ENCODE results near the gene NUDT19.

Gene NUDT19

DNA sequence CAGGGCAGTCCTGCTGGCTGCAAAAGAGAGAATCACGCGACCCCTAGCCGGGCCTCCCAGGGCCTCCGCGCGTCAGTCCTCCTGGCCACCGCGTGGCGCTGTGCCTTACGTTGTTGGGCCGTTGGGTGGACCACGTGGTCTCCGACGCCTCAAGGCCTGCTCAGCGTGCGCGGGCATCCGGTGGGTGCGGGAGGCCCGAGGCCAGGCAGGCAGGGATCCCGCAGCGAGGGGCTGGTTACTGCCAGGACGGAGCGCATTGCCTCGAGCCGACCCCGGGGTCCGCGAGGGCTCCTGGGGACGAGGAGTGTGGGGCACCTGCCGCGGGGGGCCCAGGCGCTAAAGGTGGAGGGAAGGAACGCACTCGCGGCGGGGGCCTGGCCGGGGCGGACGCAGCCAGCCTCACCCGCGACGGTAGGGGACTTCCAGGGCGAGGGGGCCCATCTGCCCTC is 28.0 kb downstream of the NUDT19 start, which contains the start of gene TDRD12:
TDRD12 (plus strand) TSS at position 157 of the 449 bp plus-strand sequence. CDS start 306 bp downstream, outside the sequence.
- peaks cover 2% of the 10 kb centered on the region; the same call in 1 of the 2 replicates for H3K36me3 ChIP-seq (ENCODE audit: control insufficient read depth, insufficient read depth, low read length)
- peak; percentile 17 for DNase-seq (ENCODE audit: extremely low read depth, insufficient read length)
- H3K27me3 ChIP-seq (replicated peaks; ENCODE audit: control insufficient read depth, insufficient read depth, low read length) = no peaks in the 10 kb centered on the region
- no peak within 1 kb of the TSS for H3K4me3 ChIP-seq (replicated peaks; ENCODE audit: low read depth, low read length)
- TF ChIP-seq CTCF (IDR thresholded peaks at IDR 0.05; ENCODE audit: insufficient read depth, low read length, poor library complexity, severe bottlenecking) = no peak

- H3K4me3 ChIP-seq (replicated peaks; ENCODE audit: low read depth, low read length) = no peak overlapping the region
- H3K27me3 ChIP-seq (replicated peaks; ENCODE audit: control insufficient read depth, insufficient read depth, low read length) = no peaks in the 10 kb centered on the region
- no peak for TF ChIP-seq CTCF (IDR thresholded peaks at IDR 0.05; ENCODE audit: insufficient read depth, low read length, poor library complexity, severe bottlenecking)
- no peak for DNase-seq (ENCODE audit: extremely low read depth, insufficient read length)
- H3K36me3 ChIP-seq (ENCODE audit: control insufficient read depth, insufficient read depth, low read length) = no peaks in the 10 kb centered on the region; the same call in 1 of the 2 replicates
These were observed 28.8 kb downstream of the NUDT19 start for GRCh38 chr19:32720216-32720935.

DNA sequence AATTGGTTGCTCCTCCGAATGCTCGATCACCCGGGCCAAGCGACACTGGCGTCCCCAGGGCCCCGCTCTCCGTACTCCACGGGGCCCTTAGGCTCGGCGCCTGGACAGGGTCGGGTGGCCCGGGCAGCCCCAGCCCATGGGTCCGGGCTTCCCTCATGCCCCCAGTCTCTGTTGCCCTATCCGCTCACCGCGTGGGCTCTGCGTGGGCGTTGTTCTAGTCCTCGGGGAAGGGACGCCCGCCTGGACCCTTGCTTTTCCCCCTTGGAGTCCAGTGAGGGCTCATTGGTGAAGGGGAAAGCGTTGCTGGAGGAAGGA is 29.3 kb downstream of the NUDT19 start:
- Histone ChIP-seq H3K4me3 (replicated peaks; ENCODE audit: low read depth, low read length) (no peak overlapping the region), H3K36me3 (ENCODE audit: control insufficient read depth, insufficient read depth, low read length) (no peaks in the 10 kb centered on the region; the same call in 1 of the 2 replicates)

GRCh38 chr19:32735936-32736335 is 44.3 kb downstream of the NUDT19 start:
- Histone ChIP-seq H3K36me3 (ENCODE audit: control insufficient read depth, insufficient read depth, low read length) (no peaks in the 10 kb centered on the region), H3K4me3 (replicated peaks; ENCODE audit: low read depth, low read length) (no peak overlapping the region), H3K27me3 (replicated peaks; ENCODE audit: control insufficient read depth, insufficient read depth, low read length) (no peaks in the 10 kb centered on the region)
- no peak for DNase-seq (ENCODE audit: extremely low read depth, insufficient read length)
- TF ChIP-seq CTCF (IDR thresholded peaks at IDR 0.05; ENCODE audit: insufficient read depth, low read length, poor library complexity, severe bottlenecking) = no peak

More for the DNA sequence above, 29.3 kb downstream of the NUDT19 start:
- no peak for DNase-seq (ENCODE audit: extremely low read depth, insufficient read length)
- H3K27me3 ChIP-seq (replicated peaks; ENCODE audit: control insufficient read depth, insufficient read depth, low read length) = no peaks in the 10 kb centered on the region
- TF ChIP-seq CTCF (IDR thresholded peaks at IDR 0.05; ENCODE audit: insufficient read depth, low read length, poor library complexity, severe bottlenecking) = no peak

- no peaks in the 10 kb centered on the region for H3K36me3 ChIP-seq (ENCODE audit: control insufficient read depth, insufficient read depth, low read length)
- no peak for TF ChIP-seq CTCF (IDR thresholded peaks at IDR 0.05; ENCODE audit: insufficient read depth, low read length, poor library complexity, severe bottlenecking)
- no peak overlapping the region for H3K4me3 ChIP-seq (replicated peaks; ENCODE audit: low read depth, low read length)
- no peak for DNase-seq (ENCODE audit: extremely low read depth, insufficient read length)
- H3K27me3 ChIP-seq (replicated peaks; ENCODE audit: control insufficient read depth, insufficient read depth, low read length) = no peaks in the 10 kb centered on the region
These were observed 51.4 kb downstream of the NUDT19 start for GRCh38 chr19:32743021-32743420.
